Measurements from ENCODE around the gene INTS7.
"Not testable (repeated sequence)": the region's sequence is repeated elsewhere in the genome, so short reads cannot be mapped to it uniquely, and the experiment has no call there.

INTS7 gene

GRCh38 chr1:211978596-211978995 lies 56.8 kb downstream of the INTS7 start:
- DNase-seq (ENCODE audit: low spot score) = no peak

DNA sequence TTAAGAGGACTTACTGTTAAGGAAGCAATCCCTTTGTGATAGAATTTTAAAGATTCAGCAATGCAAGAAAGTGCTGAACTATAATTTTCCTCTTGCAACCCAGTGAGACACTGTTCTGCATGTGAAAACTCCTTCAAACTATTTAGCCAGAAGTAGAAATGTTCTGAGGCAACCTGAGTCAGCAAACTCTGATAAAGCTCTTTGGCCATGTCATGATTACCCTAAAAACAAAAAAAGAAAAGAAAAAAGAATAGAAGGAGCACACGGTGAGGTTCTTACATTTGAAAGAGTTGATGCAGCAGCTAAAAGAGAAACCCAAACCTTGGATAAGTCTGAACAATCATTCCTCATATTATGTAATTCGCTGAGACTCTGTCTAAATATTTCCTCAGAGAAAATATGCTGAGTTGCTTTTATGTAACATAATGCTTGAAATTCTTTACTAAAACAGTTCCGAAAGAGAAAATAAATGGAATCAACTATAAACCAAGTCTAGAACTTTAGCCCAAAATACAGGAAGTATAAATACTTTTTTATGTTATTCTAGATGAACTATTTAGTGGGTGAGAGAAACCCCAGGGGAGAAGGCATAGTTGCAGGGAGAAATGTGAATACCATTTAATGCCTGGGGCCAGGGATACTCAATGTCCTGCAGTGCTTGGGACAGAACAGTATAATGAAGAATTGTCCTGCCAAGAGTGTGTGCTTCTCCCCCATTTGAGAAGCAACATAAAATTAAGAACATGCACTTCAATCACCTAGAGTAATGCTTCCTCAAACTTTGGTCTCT lies 60.0 kb downstream of the INTS7 start:
- peak; percentile 14 for DNase-seq (ENCODE audit: low spot score)

- DNase-seq (ENCODE audit: low spot score) = no peak
These were observed 61.8 kb downstream of the INTS7 start for GRCh38 chr1:211973541-211973940.

DNA sequence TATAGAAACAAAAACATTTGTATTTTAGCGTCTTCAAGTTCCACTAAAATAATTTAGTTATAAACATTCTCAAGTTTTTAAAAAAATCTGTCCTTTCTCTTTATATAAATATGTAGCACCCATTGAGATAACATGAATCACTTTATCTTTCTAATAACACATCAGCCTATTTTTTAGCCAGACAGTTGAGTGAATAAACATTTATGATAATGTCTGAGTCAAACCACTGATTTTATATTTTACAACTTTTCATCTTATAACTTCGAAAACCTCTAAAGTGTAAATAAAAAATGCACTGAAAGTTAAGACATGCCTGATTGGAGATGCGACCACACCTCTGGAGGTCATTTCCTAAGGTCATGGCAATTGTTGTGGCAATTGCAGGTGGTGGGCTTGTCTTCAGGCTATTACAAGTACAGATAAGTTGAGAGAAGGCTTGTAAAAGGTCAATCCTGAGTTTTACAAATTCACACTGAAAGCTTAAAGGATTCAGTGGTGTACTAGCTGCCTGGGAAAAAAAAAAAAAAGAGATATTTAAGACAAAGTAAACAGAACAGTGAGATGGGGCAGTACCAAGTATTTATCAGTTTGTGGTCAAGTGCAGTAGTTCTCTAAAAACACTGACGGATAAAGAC lies 67.0 kb downstream of the INTS7 start:
- DNase-seq (ENCODE audit: low spot score) = no peak

- DNase-seq (ENCODE audit: low spot score) = no peak
These were observed 67.7 kb downstream of the INTS7 start for GRCh38 chr1:211967704-211968103.

- no peak for DNase-seq (ENCODE audit: low spot score)
These were observed 70.1 kb downstream of the INTS7 start for GRCh38 chr1:211965108-211965805.

- no peak for DNase-seq (ENCODE audit: low spot score)
These were observed 75.7 kb downstream of the INTS7 start for GRCh38 chr1:211959680-211960079.

DNA sequence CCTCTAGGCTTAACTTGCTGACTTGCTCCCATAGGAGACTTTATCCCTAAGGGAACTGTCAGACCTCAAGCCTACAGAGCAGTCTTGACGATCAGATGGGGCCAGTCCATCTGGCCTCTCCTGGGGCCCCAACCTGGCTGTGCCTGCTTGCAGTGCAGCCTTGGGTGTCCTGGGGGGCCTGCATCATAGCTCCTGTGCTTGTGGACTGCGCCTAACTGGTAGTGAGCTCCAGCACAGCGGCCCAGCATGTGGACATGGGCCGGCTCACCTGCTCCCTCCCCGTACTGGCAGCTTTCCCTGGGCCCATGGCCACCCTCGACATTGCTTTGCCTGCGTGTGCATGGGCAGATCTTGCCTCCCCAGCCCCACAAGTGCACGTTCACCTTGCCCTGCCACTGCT lies 76.1 kb downstream of the INTS7 start:
- DNase-seq (ENCODE audit: low spot score) = no peak

DNA sequence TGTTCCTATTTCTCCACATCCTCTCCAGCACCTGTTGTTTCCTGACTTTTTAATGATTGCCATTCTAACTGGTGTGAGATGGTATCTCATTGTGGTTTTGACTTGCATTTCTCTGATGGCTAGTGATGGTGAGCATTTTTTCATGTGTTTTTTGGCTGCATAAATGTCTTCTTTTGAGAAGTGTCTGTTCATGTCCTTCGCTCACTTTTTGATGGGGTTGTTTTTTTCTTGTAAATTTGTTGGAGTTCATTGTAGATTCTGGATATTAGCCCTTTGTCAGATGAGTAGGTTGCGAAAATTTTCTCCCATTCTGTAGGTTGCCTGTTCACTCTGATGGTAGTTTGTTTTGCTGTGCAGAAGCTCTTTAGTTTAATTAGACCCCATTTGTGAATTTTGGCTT lies 81.3 kb downstream of the INTS7 start:
- DNase-seq (ENCODE audit: low spot score) = not testable (repeated sequence)

DNA sequence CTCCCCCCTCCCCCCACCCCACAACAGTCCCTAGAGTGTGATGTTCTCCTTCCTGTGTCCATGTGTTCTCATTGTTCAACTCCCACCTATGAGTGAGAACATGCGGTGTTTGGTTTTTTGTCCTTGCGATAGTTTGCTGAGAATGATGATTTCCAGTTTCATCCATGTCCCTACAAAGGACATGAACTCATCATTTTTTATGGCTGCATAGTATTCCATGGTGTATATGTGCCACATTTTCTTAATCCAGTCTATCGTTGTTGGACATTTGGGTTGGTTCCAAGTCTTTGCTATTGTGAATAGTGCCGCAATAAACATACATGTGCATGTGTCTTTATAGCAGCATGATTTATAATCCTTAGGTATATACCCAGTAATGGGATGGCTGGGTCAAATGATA lies 81.8 kb downstream of the INTS7 start:
- not testable (repeated sequence) for DNase-seq (ENCODE audit: low spot score)

DNA sequence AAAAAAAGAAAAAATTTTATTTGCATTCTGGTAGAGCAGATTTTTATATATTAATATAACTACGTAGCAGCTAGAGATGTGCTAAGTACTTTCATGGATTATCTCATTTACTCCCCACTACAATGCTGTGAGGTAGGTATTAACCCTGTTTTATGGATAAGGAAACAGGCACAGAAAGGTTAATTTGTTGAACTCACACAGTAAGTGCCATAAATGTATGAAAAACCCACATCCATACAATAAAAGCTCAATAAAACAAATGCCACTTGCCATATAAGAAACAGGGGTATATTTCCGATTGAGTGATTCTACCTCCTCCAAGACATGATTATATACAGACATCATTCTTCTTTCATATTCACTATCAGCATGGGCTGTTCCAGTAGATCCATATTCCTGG lies 83.1 kb downstream of the INTS7 start:
- DNase-seq (ENCODE audit: low spot score) = no peak

GRCh38 chr1:211951856-211952255 lies 83.5 kb downstream of the INTS7 start:
- DNase-seq (ENCODE audit: low spot score) = no peak

DNA sequence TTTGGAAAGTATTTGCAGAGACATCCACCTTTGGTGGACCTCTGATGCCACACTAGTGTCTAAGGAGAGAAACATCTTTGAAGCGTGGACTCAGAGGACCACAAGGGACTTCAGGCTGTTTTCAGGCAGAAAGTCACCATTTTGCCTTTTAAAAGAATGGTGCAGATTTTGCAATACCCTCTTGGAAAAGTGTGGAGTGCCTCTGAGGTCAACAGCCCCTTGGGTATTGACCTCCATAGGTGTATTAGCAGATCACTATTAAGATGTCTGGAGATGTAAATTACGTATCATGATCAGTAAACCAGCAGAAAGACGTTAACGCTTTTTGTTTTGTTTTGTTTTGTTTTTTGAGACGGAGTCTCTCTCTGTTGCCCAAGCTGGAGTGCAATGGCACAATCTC lies 87.0 kb downstream of the INTS7 start:
- DNase-seq (ENCODE audit: low spot score) = no peak

DNA sequence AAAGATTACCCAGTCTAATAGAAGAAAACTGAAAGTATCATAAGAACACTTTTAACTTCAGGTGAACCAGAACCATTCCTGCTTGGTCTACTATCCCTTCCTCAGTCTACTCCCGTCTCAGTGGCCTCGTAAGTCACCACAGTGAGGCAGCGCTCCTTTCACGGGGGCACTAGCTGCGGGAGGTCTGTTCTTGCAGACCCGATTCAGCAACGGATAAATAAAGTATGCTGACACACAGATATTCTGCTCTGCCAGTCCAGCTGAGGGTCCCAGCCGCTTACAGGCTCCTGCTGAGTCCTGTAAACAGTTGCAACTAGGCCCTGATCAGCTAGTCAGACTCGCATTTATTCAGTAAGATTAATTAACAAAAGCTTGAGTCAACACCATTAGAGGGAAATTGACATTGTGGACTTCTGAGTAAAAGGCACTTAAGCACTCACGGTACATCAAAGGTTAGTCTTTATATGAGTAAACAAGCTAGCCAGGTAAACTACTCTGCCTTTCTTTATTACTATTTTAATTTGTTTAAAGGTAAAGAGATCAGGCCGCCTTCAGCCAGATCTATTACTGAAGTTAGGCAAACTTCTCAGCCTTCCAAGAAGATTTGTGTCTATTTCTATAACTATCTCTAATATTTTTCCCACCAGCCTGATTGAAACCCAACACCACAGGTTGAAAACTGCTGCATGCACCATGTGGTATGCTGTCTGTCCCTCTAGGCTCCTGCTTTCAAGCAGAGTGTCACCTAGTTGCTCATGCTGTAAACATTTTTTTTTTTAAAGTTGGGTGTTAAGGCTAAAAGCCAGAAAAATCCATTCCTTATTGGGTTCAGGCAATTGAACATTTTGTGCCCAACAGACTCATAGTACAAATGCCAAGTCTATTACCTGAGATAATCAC lies 87.7 kb downstream of the INTS7 start:
- DNase-seq (ENCODE audit: low spot score) = no peak

GRCh38 chr1:211944733-211945500 lies 90.4 kb downstream of the INTS7 start:
- DNase-seq (ENCODE audit: low spot score) = peak; percentile 36

- no peak for DNase-seq (ENCODE audit: low spot score)
These were observed 92.8 kb downstream of the INTS7 start for GRCh38 chr1:211942583-211942982.

GRCh38 chr1:211939876-211940468 lies 95.4 kb downstream of the INTS7 start:
- DNase-seq (ENCODE audit: low spot score) = no peak

GRCh38 chr1:211938561-211938997 lies 96.8 kb downstream of the INTS7 start:
- DNase-seq (ENCODE audit: low spot score) = no peak

GRCh38 chr1:211937422-211937821 lies 97.9 kb downstream of the INTS7 start:
- DNase-seq (ENCODE audit: low spot score) = not testable (repeated sequence)

GRCh38 chr1:211935448-211935970 lies 99.8 kb downstream of the INTS7 start:
- no peak for DNase-seq (ENCODE audit: low spot score)
